HG02840 (cell line): ENCODE results near the gene CD22.
"Not testable (repeated sequence)": the region's sequence is repeated elsewhere in the genome, so short reads cannot be mapped to it uniquely, and the experiment has no call there.

Experiments
- ATAC-seq: cut with Tn5 transposase; IDR thresholded peaks from one replicate; pipeline ENCODE4 v1.9.1; 2021; ENCODE audit warnings: mild to moderate bottlenecking, moderate library complexity, moderate number of reproducible peaks; ENCODE audit not compliant: unreplicated experiment, low FRiP score

CD22 gene

GRCh38 chr19:35328851-35329285, at the start of gene CD22:
Gene CD22, plus strand, starts transcription at chr19:35329187. Its CDS starts 2,854 bp downstream, at chr19:35332041.
- ATAC-seq: no peak

GRCh38 chr19:35279374-35279773, 49.6 kb upstream of the CD22 start:
- ATAC-seq: no peak

- ATAC-seq: no peak
Observed at GRCh38 chr19:35279985-35280821, 48.8 kb upstream of the CD22 start.

GRCh38 chr19:35281303-35281702, 47.7 kb upstream of the CD22 start:
- no peak for ATAC-seq

GRCh38 chr19:35284153-35285094, 44.6 kb upstream of the CD22 start:
- no peak for ATAC-seq

- no peak for ATAC-seq
Observed at GRCh38 chr19:35285095-35285449, 43.9 kb upstream of the CD22 start.

GRCh38 chr19:35285465-35285864, 43.5 kb upstream of the CD22 start:
- ATAC-seq: not testable (repeated sequence)

- ATAC-seq: not testable (repeated sequence)
Observed at GRCh38 chr19:35286101-35286500, 42.9 kb upstream of the CD22 start.

- no peak for ATAC-seq
Observed at GRCh38 chr19:35287713-35288112, 41.3 kb upstream of the CD22 start.

- ATAC-seq: no peak
Observed at GRCh38 chr19:35288331-35288730, 40.7 kb upstream of the CD22 start.

- no peak for ATAC-seq
Observed at GRCh38 chr19:35288906-35289305, 40.1 kb upstream of the CD22 start.

GRCh38 chr19:35290381-35291127, 38.4 kb upstream of the CD22 start:
- ATAC-seq: no peak

GRCh38 chr19:35291259-35291658, 37.7 kb upstream of the CD22 start:
- no peak for ATAC-seq

GRCh38 chr19:35291916-35292315, 37.1 kb upstream of the CD22 start, which contains the start of gene MAG:
Gene MAG, plus strand, starts transcription at chr19:35292161. Its CDS starts 3,248 bp downstream, at chr19:35295409.
- ATAC-seq: no peak

- ATAC-seq: no peak
Observed at GRCh38 chr19:35292421-35293362, 36.3 kb upstream of the CD22 start.

- ATAC-seq: no peak
Observed at GRCh38 chr19:35293363-35293739, 35.6 kb upstream of the CD22 start.

- no peak for ATAC-seq
Observed at GRCh38 chr19:35293808-35294207, 35.2 kb upstream of the CD22 start.

- no peak for ATAC-seq
Observed at GRCh38 chr19:35294328-35294727, 34.7 kb upstream of the CD22 start.
